HG03139 (cell line): ENCODE results near the gene UNCX.

Experiments used
- ATAC-seq: cut with Tn5 transposase; IDR thresholded peaks from one replicate; pipeline ENCODE4 v1.9.1; 2021; ENCODE audit not compliant: unreplicated experiment

Gene UNCX

DNA sequence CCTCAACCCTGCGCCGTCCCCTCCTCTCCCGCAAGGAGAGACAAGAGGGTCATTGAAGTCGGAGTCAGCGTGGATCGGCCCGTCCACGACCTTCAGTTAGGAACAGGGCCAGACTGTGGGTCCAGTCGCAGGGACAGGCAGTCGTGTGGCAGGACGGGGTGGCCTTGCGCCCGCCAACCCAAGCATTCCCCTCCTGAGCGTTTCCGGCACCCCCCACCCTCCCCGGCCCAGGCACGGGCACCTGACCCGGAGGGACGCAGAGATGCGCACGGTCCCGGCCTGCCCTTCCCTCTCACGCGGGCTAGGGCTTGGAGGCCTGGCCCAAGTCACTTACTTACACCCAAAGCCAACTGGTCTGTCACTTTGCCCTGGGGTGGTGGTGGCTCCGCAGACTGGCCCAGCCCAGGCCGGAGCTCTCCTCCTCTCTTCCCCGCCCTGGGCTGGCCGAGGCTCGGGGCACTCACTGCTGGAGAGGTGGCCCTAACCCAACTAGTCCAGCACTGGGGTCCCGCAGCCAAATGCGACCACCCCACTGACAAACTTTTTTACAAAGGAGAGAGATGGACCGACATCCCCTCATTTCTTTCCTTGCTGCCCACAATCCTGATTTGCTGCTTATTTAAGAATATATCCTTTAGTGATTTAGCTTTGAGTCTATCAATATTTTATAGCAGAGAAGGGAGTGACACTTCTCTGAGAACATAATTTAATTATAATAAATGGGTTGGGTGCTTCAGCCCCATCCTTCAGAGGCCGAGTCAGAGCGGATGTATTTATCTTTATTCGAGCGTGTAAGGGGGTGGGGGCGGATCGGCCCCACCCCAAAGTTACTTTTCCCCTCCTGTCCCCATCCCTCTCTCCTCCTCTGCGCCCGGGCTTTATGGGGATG is 1.2 kb upstream of the UNCX start:
- no peak for ATAC-seq

DNA sequence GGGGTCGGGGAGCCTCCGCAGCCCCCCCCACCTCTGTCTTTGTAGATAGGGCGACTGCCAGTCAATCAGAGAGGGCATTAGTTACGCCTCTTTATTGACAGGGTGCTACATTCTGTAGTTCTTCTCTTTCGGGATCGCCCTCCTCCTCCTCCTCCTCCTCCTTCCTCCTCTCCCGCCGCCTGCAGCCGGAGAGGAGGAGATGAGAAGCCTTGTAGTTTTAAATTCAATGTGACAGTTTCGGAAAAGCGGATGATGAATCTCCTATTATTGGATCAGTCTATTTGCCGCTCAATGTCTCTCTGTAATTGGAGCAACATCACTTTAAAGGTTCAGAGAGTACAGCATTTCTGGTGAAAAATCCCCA is 587 bp upstream of the UNCX start:
- no peak for ATAC-seq

DNA sequence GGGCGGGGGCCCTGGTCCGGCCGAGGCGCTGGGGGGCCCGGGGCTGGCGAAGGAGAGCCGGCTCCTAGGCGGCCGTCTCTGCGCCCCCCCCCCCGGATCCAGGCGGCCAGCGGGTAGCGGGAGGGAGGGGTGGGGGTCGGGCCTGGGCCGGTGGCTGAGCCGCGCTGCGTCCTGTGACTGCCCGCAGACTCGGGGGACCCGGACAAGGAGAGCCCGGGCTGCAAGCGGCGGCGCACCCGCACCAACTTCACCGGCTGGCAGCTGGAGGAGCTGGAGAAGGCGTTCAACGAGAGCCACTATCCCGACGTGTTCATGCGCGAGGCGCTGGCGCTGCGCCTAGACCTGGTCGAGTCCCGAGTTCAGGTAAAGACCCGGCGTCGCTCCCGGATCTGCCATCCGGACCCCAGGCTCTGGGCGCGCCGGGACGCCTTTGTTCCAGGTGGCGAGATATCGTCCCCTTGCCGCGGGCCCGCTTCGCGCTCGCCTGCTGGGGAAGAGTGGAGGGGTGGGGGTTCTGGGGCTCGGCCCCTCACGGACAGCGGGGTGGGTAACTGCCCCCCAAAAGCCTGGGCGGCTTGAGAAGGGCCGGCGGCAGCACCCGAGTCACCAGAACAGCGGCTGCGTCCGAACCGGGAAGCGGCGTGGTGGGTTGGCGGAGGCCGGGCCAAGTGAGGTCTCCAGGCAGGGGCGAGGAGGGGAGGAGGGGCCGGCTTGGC is 819 bp downstream of the UNCX start:
- ATAC-seq = no peak

DNA sequence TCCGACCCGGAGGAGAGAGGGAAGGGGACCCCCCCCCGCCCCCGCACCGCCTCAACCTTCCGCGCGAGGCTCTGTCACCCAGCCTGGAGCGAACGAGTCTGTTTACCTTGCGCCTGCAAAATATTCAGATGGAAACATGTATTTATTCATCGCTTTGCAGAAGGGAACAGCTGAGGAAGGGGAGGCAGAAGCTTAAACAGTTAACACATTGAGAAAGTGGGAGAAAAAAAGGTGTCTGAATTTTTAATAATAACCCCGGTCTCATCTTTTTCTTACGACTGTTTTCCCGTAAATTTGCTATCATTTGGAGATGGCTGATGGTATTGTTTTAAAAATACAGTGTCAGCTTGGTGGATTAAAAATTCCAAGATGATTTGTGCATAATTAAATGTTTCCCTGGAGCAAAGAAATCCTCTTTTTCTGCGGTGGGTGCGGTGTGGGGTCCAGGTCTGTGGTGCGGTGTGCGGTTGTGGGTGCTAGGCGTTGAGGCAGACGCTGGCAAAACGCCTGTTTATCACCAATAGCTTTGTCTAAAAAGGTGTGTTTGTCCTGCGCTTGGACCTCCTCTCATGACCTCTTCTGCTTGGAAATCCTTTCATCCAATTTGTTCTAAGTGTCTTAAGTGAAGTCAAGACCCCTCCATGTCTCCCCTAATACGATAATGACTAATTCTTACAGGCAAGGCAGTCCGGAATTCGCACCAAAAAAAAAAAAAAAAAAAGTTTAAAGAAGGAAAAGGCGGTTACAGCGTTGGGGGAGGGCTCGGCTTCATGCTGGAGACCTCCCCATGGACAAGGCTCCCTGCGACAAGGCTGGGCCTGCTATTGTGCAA is 1.6 kb downstream of the UNCX start:
- ATAC-seq = no peak

DNA sequence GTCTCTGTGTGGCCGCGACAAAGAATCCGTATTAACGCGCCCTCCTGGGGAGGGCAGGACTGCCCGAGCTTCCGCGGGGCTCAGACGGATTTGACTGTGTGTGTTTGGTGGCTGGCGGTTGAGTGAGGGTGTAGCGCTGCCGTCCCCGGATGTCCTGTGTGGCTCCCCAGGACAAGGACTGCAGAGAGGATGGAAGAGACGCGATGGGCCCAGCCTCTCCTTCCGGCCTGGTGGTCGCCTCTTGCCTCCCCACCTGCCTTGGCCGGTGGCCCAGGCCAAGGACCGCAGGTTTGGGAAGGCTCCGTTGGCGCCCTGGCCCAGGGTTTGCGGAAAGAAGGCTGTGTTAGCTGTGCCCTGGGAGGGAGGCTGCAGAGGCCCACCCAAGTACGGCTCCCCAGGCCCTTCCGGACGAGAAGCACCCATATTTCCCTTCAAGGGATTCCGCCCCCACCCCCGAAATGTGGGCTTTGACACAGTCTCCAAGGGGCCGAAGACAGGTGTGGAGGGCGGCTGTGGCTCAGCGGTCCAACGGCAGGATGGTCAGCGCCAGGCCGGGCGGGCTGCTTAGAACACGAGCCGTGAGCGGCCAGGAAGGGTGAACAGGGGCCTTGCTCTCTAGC is 2.3 kb downstream of the UNCX start:
- ATAC-seq = no peak

DNA sequence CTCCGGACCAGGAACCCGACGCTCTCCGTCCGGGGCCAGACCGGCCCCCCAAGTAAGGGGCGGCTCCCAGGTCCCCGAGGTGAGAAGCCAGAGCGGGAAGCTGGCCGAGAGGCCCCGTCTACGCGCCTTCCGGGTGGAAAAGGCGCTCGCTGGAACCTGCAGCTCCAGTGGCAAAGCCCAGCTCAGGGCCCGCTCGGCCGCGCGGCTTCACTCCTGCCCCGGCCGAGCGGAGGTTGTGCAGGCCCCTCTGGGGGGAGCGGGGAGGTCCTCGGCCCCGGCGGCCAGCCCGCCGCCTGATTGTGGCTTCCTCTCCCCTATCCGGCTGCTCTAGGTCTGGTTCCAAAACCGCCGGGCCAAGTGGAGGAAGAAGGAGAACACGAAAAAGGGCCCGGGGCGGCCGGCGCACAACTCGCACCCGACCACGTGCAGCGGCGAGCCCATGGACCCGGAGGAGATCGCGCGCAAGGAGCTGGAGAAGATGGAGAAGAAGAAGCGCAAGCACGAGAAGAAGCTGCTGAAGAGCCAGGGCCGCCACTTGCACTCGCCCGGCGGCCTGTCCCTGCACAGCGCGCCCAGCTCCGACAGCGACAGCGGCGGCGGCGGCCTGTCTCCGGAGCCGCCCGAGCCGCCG is 2.9 kb downstream of the UNCX start:
- no peak for ATAC-seq

DNA sequence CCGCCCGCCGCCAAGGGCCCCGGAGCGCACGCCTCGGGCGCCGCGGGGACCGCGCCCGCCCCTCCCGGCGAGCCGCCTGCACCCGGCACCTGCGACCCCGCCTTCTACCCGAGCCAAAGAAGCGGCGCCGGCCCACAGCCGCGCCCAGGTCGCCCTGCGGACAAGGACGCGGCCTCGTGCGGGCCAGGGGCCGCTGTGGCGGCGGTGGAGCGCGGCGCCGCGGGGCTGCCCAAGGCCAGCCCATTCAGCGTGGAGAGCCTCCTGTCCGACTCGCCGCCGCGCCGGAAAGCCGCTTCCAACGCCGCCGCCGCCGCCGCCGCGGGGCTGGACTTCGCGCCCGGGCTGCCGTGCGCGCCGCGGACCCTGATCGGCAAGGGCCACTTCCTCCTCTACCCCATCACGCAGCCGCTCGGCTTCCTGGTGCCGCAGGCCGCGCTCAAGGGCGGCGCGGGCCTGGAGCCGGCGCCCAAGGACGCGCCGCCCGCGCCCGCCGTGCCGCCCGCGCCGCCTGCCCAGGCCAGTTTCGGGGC is 3.5 kb downstream of the UNCX start:
- no peak for ATAC-seq

DNA sequence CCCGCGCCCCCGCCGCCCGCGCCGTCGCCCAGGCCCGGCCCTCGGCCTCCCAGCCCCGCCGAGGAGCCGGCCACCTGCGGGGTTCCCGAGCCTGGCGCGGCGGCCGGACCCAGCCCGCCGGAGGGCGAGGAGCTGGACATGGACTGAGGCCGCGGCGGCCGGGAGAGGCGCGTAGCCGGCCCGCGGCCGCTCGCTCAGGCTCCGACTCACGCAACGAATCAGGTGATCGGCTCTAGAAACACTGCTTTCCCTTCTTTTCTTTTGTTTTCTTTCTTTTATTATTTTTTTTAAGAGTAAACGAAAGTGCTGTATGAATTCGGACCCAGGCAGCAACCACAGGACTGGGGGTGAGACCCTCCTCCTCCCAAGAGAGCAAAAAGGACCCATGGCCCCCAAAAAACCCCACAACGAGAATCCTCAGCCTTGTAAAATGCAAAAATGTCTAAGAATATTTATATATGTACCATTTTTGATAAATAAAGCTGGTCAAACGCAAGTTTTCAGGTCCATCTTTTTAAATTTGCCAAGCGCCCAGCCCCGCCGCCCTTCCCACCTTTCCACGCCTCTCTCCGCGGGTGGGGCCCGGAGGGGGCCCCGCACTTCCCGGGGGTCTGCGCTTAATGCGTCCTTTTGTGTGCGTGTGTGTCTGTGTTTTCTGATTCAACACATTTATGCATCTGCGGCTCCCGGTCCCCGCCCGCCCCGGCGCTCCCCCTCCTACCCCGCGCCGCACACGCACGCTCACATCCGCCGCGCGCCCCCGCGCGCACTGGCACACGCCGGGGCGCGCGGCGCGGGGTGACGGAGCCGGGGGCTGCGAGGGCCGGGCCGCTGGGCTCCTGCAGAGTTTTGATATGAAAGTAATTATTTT is 4.4 kb downstream of the UNCX start:
- ATAC-seq = no peak

DNA sequence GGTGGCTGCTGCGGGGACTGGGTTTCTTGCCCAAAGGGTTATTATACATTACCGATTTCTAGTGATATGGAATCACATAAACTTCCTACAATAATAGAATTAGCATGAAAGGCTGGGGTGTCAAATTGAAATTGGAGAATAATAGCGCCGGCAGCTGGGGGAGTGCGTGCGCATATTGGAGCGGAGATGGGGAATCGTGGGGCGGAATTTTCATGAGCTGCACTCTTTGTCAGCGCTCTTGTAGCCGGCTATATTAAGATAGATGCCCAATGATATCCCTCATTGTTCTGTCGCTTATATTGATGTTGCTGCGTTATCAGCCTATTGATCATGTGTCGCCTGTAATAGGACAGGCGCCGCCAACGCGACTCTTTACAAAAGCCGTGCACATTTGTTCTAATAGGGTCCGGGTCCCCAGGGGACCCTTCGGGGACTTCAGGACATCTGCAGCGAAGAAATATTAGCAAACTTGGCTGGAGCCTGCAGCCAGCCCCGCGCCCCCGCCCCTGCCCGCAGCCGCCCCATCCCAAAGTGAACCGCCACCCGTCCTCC is 5.1 kb downstream of the UNCX start:
- ATAC-seq = no peak

DNA sequence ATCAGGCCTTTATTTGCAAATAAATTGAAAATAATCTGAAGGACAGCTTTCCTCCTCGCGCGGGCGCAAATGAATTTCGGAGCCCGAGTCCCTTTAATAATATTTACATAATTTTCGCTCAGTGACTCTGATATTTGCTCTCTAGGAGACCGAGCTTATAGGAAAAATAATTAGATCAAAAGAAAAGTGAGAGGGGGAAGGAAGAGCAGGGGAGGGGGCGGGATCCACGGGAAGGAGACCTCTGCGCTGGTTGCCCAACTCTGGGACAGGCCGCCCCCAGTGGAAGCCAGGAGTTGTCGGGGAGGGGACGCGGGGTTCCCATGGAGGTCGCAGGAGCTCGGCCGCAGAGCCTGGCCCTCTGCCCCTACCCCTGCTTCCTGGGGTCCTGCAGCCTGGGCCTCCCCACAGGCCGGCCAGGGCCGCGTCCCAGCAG is 5.8 kb downstream of the UNCX start:
- no peak for ATAC-seq

DNA sequence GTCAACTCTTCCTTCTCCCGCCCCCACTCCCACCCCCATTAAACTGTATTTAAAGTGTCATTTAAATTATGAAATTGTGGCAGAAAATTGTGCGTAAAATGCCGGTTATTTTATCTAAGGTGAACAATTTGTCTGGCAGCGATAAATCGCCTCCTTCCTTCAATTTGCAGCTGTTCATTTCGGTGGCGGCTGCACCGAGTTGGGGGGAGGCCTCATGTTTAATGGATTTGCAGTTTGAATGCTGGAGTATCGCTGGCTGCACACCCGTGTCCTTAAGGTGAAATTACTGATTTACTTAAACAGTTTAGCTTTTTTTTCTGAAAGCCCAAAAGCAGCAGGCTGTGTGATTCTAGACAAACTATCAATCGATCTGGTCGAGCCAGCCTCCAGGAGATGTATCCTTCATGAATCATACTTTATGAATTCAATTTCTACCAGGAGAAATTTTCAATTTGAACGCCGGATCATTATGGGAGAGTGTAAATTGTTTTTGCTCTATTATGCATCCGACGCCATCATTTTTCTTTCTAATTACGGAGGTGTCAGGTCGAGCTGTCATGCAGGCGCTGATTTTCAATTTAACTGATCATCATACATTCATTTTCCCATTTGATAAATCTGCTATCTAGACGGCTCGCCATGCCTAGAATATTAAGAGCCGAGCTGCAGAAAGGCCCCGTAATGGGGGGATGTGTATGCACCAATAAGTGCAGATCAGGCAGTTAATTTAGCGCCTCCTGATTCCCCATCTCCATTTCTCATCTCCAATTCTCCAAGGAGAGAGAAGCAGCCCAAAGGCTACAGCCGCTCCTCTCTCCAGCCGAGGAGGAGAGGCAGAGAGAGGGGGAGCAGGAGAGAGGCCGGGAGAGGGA is 6.5 kb downstream of the UNCX start:
- no peak for ATAC-seq

DNA sequence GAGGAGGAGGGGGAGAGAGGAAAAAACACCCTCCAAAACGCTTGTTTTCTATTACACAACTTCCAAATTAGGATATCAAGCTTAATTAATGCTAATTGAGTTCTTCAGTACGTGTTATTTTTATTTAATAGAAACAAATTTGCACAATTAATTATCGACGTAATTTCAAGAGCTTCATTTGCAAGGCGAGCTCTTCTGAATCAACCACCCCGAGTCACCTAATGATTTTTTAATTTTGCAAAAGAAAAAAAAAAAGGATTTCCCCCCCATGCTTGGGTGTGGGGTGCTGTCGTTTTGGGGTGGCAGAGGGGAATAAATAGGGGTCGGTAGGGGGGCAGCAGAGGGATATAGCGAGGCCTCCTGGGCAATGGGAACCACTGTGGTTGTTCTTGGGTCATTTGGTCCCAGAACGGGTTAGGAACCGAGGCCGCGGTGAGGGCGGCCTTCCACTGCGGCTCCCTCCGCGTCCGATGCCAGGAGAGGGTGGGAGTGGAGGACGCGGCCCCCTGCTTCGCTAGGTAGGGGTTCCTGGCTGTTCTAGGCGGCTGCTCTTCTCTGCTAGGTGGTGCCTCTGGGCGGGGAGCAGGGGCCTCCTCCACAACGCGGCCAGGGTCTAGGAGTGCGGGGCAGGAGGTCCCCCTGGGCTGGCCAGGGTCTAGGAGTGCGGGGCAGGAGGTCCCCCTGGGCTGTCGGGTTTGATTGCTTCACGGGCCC is 7.3 kb downstream of the UNCX start:
- ATAC-seq = no peak

DNA sequence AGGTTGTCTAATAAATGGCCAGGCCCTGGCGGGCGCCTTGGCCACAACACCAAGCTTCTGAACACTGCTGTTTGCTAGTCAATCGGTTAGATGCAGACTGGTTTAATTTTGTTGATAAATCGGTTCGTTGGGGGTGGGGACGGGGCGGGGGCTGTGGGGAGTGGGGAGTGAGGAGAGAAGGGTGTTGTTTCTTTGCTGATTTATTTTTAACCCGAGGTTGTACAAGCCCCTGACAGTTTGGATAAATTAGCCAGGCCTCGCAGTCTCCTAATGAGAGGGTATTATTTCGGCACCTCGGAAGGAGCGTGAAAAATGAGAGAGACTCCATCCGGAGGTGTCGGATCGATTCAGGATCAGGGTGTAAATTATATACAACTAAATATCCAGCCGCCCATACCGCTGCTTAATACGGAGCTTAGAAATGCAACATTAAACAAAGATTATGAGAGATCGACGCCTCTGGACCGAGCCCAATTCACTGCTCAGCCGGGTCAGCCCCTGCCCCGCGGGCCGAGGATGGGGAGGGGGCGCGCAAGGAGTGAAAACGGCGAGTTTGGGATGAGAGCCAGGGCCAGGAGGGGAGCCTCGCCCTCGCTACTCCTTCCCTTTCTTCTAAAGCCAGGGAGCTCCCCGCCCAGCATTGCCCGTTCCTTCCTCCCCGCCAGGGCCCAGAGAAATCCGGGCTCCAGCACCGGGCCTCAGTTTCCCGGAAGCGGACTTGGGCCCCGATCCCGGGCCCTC is 8.0 kb downstream of the UNCX start:
- no peak for ATAC-seq

DNA sequence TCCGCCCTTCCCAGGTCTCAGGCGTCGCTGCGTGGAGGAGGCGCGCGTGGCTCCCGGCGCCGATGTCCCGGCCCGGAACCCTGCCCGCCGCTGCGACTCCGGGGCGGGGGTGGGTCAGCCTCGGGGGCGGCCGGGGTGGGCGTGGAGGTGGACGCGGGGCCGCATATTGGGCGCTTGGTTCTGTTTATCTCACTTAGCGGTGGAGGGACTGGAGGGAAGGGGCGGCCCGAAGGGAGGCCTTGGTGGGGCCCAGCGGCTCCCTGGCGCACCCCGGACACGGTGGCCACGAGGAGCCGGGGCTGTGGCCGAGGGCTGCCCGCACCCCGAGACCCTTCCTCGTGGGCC is 8.6 kb downstream of the UNCX start:
- ATAC-seq = no peak

DNA sequence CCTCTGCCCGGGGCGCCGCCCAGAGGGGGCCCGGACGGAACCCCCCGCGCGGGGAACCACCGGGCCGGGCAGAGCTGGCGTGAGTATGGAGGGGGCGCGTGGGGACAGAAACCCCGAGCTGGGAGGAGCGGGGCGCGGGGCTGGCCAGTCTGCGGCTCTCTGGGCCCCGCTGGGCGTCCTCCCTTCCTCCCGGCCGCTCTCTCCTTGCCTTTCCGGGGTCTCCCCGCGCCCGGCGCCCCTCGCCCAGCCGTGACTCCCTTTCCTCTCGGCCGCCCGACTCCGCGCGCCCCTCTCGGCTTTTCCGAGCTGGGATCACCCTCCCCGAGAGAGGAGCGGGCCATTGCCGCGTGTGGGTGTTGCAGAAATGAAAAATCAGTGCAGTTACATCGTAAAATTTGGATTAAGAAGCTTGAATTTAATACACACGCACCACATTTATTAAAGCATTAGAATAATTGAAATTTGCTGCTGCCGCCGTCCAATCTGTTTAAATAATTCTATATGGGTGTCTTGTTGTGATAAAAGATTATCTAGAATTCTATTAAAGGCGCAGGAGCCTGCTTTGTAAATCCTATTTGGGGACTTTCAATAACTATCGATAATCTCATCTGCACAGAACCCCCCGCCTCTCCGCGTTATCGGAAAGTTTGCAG is 9.1 kb downstream of the UNCX start:
- ATAC-seq = no peak

DNA sequence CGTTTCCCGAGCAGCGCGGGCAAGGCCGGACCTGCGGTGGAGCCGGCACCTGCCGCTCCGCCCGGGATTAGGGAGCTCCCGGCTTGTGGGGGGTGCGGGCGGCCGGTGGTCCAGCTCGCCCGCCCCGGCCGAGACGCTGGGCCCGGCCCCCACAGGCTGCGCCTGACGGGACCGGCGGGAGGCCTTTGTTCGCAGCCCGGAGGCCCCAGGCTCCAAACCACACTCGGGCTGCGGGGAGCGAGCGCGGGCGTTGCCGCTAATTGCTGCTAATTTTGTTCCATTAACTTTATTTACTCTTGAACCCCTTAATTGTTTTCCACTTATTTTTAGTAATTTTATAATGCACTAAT is 9.6 kb downstream of the UNCX start:
- ATAC-seq = no peak
